Kidney epithelial cell (primary cell): ENCODE results near the gene WBP1L. TPM values are rescaled to one million over a fixed set of nuclear protein-coding genes. Genes with fewer than 3 reads are reported as not detected.
A peak's percentile ranks its signal among the peaks of the same experiment; 100 is the strongest.

ENCODE experiments used
- DNase-seq: peaks from one replicate; pipeline ENCODE4 v3.0.0-alpha.2; 2010; ENCODE audit warnings: low read depth
- H3K27me3 ChIP-seq: 2 replicates; pipeline ENCODE4 v1.6.0; 2011; ENCODE audit warnings: low read length; ENCODE audit not compliant: control insufficient read depth, insufficient read depth
- H3K36me3 ChIP-seq: 2 replicates; pipeline ENCODE4 v1.5.1; 2011; ENCODE audit warnings: low read length; ENCODE audit not compliant: control insufficient read depth, insufficient read depth
- H3K4me3 ChIP-seq: 2 replicates; pipeline ENCODE4 v1.5.1; 2011; ENCODE audit warnings: low read depth, mild to moderate bottlenecking, control low read depth, low read length
- CTCF ChIP-seq: IDR thresholded peaks from 2 replicates; pipeline ENCODE4 v1.5.1; 2011; ENCODE audit warnings: mild to moderate bottlenecking, moderate library complexity, low read length, control low read depth, inconsistent platforms; ENCODE audit not compliant: insufficient read depth, poor library complexity, severe bottlenecking
- total RNA-seq: library from RNA; depleted of rRNA; stranded (reverse); fragments of >200 nt; gene quantifications from 2 replicates; pipeline ENCODE4 v1.2.3, GENCODE V29; 2015

WBP1L gene
- total RNA-seq, 1 donor from 2014 or later: 67.1 TPM

GRCh38 chr10:102770792-102771191 lies 27.0 kb downstream of the WBP1L start:
- no peak for DNase-seq
- Histone ChIP-seq H3K4me3 (no peak overlapping the region), H3K36me3 (no peaks in the 10 kb centered on the region), H3K27me3 (no peaks in the 10 kb centered on the region)
- TF ChIP-seq CTCF: no peak

DNA sequence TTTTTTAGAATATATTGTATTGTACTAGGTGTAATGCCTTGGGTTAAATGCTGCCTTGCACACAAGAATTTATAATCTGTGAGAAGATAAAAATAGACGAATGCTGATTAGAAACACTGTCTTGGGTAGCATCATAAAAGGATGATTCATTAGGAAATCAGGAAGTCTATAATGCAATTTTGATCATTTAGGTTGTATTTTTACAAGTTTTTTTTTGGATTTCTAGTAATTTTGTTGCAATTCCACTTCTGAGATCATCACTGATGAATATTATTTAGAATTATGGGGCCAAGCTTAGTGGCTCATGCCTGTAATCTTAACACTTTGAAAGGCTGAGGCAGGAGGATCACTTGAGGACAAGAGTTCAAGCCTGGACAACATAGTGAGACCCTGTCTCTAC lies 29.6 kb downstream of the WBP1L start:
- no peaks in the 10 kb centered on the region for H3K27me3 ChIP-seq
- no peak overlapping the region for H3K4me3 ChIP-seq
- DNase-seq: no peak
- no peaks in the 10 kb centered on the region for H3K36me3 ChIP-seq
- no peak for TF ChIP-seq CTCF

DNA sequence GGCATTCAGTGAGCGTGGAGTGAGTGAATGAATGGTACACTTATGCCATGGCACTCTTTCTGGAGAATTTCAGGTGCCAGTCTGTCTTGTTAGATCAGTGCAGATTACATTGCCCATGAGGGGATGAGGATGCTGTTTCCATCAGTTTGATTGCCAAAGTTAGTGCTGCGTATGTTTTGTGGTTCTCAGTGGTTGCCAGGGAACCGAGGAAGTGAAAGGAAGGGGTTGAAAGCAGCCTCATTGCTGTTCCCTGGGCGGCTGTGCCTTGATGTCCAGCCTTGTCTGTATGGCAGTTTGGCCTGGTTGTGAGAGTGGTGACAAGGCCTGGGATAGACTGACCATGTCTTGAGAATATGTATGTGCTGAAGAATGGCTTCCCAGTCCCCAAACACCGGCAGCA lies 30.2 kb downstream of the WBP1L start:
- no peak for DNase-seq
- no peak for TF ChIP-seq CTCF
- Histone ChIP-seq H3K4me3 (no peak overlapping the region), H3K36me3 (no peaks in the 10 kb centered on the region), H3K27me3 (no peaks in the 10 kb centered on the region)

- DNase-seq: no peak
- Histone ChIP-seq H3K4me3 (no peak overlapping the region), H3K36me3 (no peaks in the 10 kb centered on the region), H3K27me3 (no peaks in the 10 kb centered on the region)
- TF ChIP-seq CTCF: no peak
Measured at GRCh38 chr10:102775201-102775934, 31.6 kb downstream of the WBP1L start.

- no peak for DNase-seq
- H3K4me3 ChIP-seq: peak overlapping the region; percentile 36
Measured at GRCh38 chr10:102775935-102776669, 32.4 kb downstream of the WBP1L start.

More at GRCh38 chr10:102775935-102776669, 32.4 kb downstream of the WBP1L start:
- H3K27me3 ChIP-seq: no peaks in the 10 kb centered on the region
- H3K36me3 ChIP-seq: no peaks in the 10 kb centered on the region
- no peak for TF ChIP-seq CTCF
